ENCODE measurements around the gene PLCB1.

DNA sequence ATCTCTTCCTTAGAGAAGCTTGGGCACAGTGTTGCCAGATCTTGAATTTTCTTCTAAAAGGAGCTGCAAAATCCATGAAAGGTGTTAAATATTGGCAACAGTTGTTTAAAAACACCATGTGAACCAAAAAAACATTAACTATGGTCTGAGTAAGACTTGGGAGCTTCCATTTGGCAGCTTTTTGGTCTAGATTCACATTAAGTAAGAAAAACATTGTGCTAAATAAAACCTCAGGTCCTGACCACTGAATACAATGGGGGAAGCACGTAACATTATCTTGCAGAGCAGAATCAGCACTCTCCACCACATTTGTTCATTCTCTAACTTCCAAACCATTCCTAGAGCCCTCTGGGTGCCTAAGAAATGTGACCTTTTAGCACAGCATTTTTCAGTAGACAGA lies 499.2 kb downstream of the PLCB1 start:
- TF ChIP-seq POLR2A (IDR thresholded peaks at IDR 0.05) (no peak), POLR2AphosphoS5 (IDR thresholded peaks at IDR 0.05) (no peak)
- TF ChIP-seq, protein P1, sequence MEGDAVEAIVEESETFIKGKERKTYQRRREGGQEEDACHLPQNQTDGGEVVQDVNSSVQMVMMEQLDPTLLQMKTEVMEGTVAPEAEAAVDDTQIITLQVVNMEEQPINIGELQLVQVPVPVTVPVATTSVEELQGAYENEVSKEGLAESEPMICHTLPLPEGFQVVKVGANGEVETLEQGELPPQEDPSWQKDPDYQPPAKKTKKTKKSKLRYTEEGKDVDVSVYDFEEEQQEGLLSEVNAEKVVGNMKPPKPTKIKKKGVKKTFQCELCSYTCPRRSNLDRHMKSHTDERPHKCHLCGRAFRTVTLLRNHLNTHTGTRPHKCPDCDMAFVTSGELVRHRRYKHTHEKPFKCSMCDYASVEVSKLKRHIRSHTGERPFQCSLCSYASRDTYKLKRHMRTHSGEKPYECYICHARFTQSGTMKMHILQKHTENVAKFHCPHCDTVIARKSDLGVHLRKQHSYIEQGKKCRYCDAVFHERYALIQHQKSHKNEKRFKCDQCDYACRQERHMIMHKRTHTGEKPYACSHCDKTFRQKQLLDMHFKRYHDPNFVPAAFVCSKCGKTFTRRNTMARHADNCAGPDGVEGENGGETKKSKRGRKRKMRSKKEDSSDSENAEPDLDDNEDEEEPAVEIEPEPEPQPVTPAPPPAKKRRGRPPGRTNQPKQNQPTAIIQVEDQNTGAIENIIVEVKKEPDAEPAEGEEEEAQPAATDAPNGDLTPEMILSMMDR (IDR thresholded peaks at IDR 0.05): no peak

All from breast epithelium (tissue), 3 donors.